Amniotic stem cell (primary cell): Measurements from ENCODE around the gene ANTXR1.

Experiments
- DNase-seq: peaks from one replicate; lab custom pipeline; 2025; lab: John Stamatoyannopoulos, UW

The ANTXR1 gene

GRCh38 chr2:69070969-69071368, 58.0 kb downstream of the ANTXR1 start:
- no peak for DNase-seq

- DNase-seq, result no peak
Observed at GRCh38 chr2:69073928-69074570, 61.1 kb downstream of the ANTXR1 start.

DNA sequence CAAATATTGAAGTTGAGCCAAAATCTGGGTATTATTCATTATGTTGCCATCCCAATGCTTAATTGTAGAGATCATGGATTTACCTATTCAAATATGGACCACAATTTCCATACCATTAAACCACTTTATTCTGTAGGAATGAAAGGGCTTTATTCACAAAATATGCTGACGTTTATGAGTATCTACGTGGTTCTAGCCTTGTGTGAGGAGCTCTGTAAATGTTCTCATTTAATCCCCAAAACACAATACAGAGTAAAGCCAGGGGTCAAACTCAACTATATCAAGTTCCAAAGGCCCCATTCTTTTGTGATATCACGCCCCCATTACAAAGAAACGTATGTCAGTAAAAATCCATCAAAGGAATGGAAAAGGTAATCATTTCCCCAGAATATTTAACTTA, 61.9 kb downstream of the ANTXR1 start:
- DNase-seq, result no peak

- no peak for DNase-seq
Observed at GRCh38 chr2:69075486-69075885, 62.5 kb downstream of the ANTXR1 start.

DNA sequence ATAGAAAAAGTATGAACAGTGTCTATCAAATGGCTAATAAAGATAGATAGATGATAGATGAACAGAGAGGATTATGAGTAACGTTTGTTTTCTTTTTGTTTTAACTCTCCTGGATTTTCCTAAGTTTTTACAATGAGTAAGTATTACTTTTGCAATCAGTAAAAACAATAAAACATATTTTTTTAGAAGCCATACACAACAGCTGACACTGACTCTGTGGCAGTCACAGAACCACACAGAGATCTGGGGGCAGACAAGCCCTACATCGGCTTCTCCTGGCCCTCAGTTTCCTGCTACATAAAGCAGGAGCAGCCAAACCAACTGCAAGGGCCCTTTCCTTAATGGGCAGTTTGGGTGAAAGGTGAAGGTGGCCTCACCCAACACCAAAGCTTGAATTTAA, 63.6 kb downstream of the ANTXR1 start:
- DNase-seq, result no peak

GRCh38 chr2:69077252-69077950, 64.4 kb downstream of the ANTXR1 start:
- DNase-seq, result no peak

DNA sequence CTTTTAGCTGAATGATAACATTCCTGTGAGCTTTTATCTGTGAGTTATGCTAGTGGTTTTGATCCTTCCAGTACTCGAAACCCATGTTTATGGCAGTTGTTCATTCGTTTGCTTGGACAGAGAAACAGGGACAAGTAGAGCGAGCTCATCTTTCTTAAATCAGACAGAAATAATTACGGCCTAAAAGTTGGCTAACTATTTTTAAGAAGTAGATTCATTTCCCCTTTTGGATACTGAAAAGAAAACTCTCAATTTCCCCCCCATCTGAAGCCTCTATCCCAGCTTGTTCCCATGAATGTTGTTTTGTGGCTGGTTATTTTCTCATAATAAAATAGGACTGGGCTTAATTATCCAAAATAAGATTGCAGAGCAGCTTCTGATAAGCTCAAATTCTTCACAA, 67.1 kb downstream of the ANTXR1 start:
- no peak for DNase-seq

- DNase-seq, result no peak
Observed at GRCh38 chr2:69081001-69081580, 68.1 kb downstream of the ANTXR1 start.

GRCh38 chr2:69081757-69082156, 68.8 kb downstream of the ANTXR1 start:
- DNase-seq, result no peak

DNA sequence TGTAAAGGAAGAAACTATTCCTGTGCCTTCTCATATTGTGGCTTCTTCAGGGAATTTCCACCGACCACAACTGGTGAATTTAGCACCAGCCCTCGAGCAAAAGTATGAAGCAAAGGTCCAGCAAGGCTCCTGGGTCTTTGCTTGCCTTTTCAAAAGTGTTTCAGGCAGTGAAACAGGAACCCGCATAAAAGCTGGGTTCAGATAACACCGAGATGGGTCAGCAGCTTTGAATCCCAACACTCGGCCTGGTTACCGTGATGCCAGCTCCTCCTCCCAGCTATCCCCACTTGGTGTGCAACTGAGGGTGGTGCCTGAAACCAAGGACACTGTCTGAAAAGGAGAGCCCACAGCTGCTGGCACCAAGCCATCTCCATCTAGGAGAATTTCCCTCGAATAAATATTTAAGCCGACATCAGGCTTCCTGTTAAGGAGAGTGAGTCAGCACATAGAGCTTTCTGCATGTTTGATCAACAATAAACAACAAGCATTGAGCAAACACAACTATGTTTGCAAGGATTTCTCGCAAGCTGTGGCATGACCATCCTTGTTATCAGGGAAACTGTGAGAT, 69.5 kb downstream of the ANTXR1 start:
- DNase-seq, result peak; percentile 51

DNA sequence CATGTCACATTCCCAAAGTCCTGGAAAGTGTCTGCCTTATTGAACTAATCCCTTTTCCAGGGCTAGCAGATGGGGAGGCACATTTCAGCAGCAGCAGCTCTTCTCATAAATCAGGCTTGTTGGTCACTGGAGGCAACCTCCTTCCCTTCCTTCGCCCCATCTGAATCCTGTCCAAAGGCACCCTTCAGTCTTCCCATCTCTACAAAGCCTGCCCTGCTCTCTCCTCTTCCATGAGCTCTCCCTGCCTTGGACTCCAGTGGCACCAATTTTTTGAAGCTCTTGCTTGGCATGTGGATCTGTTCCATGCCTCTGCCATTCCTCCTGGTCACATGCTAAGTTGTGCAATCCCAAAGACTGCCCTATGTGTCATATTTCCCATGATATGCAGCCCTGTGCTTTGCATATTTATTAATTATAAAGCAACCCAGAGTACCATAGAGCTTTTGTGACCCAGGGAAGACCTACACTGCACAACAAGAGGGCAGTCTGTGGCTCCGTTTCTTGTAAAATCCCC, 70.3 kb downstream of the ANTXR1 start:
- no peak for DNase-seq

- no peak for DNase-seq
Observed at GRCh38 chr2:69084492-69084891, 71.5 kb downstream of the ANTXR1 start.

GRCh38 chr2:69086466-69086865, 73.5 kb downstream of the ANTXR1 start:
- DNase-seq, result no peak

- DNase-seq, result no peak
Observed at GRCh38 chr2:69087211-69087911, 74.4 kb downstream of the ANTXR1 start.

GRCh38 chr2:69087912-69088240, 74.9 kb downstream of the ANTXR1 start:
- DNase-seq, result no peak

GRCh38 chr2:69088466-69088865, 75.5 kb downstream of the ANTXR1 start:
- DNase-seq, result no peak

- no peak for DNase-seq
Observed at GRCh38 chr2:69089266-69089665, 76.3 kb downstream of the ANTXR1 start.

GRCh38 chr2:69089998-69090397, 77.0 kb downstream of the ANTXR1 start:
- DNase-seq, result no peak

GRCh38 chr2:69090820-69091219, 77.8 kb downstream of the ANTXR1 start:
- DNase-seq, result no peak

DNA sequence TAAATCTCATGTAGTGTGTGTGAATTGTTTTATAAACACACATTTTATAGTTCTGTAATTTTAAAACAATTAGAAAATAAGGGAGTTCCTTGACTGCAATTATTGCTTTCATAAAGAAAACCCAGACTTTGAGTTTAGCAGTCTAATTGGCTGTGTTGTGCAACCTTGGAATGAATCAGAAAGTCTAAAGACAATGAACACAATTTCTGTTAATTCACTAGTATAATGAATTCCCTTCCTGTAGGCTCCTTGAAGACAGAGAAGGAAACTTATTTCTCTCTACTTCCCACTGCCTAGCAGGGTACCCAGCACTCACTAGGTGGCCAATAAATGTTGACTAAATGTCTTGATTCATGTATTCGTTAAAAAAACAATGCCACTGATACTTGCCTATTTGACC, 79.9 kb downstream of the ANTXR1 start:
- DNase-seq, result no peak

- DNase-seq, result no peak
Observed at GRCh38 chr2:69095305-69095704, 82.3 kb downstream of the ANTXR1 start.

DNA sequence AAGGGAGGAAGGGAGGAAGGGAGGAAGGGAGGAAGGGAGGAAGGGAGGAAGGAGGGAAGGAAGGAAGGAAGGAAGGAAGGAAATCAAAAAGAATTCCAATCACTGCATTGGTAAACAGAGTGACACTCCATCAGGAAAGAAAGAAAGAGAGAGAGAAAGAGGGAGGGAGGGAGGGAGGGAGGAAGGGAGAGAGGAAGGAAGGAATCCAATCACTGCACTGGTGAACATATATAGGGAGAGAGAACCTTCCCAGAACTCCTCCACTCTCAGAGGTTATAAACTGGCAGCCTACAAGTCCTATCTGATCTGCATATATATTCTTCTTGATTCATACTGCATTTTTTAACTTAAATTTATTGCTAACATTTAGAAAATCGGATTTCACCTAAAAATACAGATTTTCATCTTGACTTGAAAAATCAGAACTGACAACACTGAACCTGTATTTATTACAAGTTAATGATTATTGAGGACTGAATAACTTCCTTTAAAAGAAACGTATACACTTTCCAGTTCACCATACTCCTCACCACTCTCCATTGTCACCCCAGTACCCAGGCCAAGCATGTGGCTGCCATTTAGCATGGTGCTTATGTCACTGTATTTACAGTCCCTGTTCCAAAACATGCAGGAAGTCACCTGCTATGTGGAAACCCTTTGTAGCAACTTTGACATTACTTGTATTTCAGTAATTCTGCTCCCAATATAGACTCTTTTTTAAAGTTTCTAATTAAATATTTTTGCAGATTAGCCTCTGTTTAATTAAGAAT, 83.5 kb downstream of the ANTXR1 start:
- DNase-seq, result no peak
